22Rv1 (cell line): ENCODE results near the gene MTSS2.

Source experiments
- H3K27ac ChIP-seq: fragments of 450-650 bp; 2 replicates; pipeline ENCODE4 v1.5.1; 2017
- CTCF ChIP-seq: fragments of 450-650 bp; IDR thresholded peaks from 2 replicates; pipeline ENCODE4 v1.5.1; 2017; ENCODE audit warnings: mild to moderate bottlenecking
- ZFX ChIP-seq: fragments of 450-650 bp; IDR thresholded peaks from 2 replicates; pipeline ENCODE4 v1.6.1; 2017; ENCODE audit warnings: antibody characterized with exemption, borderline replicate concordance

MTSS2 gene

GRCh38 chr16:70703041-70703834 lies 17.4 kb upstream of the MTSS2 start:
- no peak overlapping the region for H3K27ac ChIP-seq
- TF ChIP-seq ZFX (no peak), CTCF (no peak)

GRCh38 chr16:70702624-70703023 lies 16.8 kb upstream of the MTSS2 start:
- H3K27ac ChIP-seq: no peak overlapping the region
- TF ChIP-seq ZFX (no peak), CTCF (no peak)

GRCh38 chr16:70701998-70702397 lies 16.1 kb upstream of the MTSS2 start:
- H3K27ac ChIP-seq: no peak overlapping the region
- no peak for TF ChIP-seq CTCF

GRCh38 chr16:70701596-70701995 lies 15.7 kb upstream of the MTSS2 start:
- H3K27ac ChIP-seq: no peak overlapping the region
- TF ChIP-seq CTCF: no peak
- no peak for TF ChIP-seq ZFX

GRCh38 chr16:70701036-70701435 lies 15.2 kb upstream of the MTSS2 start:
- no peak overlapping the region for H3K27ac ChIP-seq
- TF ChIP-seq CTCF: no peak
- no peak for TF ChIP-seq ZFX

- H3K27ac ChIP-seq: no peak overlapping the region
- TF ChIP-seq ZFX: no peak
- no peak for TF ChIP-seq CTCF
These were observed 14.5 kb upstream of the MTSS2 start for GRCh38 chr16:70700101-70701020.

GRCh38 chr16:70699696-70700095 lies 13.8 kb upstream of the MTSS2 start:
- H3K27ac ChIP-seq: no peak overlapping the region

More at GRCh38 chr16:70699696-70700095, 13.8 kb upstream of the MTSS2 start:
- TF ChIP-seq CTCF (no peak), ZFX (no peak)
